HG03432 (cell line): ENCODE results near the gene DLK1.

ENCODE experiments used
- ATAC-seq: cut with Tn5 transposase; IDR thresholded peaks from one replicate; pipeline ENCODE4 v1.9.1; 2021; ENCODE audit warnings: mild to moderate bottlenecking, moderate library complexity; ENCODE audit not compliant: unreplicated experiment

Gene DLK1

DNA sequence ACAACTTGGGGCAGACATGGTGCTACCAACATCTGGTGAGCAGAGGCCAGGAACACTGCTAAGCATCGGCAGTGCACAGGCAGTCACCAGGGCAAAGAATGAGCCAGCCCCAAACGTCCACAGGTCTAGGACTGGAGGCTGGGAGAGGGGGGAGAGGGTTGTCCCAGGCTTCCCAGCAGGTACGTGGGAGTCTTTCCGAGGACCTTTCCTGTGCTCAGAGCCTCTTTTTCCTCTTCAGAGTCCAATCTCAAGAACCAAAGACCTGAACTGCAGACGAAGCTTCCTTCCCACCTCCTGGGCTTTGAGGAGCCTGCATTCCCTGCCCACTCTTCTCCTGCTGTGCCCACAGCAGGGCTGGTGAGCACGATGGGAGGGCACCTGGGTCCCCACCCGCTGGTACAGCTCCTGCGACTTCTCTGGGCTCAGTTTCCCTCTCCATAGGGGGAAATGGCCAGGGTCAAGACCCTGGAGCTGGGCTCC lies 48.7 kb downstream of the DLK1 start:
- no peak for ATAC-seq

DNA sequence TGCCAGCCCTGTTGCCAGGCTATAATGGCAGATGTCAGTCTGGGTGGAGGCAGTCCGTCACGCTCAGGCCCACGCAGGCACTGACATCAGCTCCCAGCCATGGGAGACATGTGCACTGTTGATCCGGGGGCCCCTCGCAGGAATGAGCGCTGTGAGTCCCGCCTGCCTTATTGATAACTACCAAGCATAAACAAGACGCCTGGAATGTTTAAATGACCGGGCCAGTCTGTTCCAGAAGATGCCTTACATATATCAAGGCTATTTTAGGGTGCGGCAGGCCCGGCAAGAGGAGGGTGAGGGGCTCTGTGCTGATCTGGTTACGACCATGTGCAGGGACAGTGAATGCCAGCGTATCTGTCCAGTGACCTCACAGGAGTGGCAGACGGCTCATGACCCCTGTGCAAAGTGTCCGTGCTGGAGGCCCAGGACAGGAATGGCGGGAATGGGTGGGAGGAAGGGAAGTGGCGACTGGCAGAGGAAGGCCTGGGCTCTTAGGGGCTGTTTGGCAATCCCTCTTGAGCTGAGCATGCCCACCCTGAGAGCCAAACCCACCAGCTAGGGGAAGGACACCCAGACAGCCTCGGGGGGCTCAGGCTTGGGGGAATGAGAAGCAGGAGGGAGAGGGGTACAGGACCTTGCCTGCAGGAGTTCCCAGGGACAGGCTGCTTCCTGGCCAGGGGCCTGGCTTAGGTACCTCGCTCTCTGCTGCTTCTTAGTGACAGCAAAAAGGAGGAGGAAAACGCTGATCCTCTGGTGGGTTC lies 49.3 kb downstream of the DLK1 start:
- ATAC-seq: no peak

DNA sequence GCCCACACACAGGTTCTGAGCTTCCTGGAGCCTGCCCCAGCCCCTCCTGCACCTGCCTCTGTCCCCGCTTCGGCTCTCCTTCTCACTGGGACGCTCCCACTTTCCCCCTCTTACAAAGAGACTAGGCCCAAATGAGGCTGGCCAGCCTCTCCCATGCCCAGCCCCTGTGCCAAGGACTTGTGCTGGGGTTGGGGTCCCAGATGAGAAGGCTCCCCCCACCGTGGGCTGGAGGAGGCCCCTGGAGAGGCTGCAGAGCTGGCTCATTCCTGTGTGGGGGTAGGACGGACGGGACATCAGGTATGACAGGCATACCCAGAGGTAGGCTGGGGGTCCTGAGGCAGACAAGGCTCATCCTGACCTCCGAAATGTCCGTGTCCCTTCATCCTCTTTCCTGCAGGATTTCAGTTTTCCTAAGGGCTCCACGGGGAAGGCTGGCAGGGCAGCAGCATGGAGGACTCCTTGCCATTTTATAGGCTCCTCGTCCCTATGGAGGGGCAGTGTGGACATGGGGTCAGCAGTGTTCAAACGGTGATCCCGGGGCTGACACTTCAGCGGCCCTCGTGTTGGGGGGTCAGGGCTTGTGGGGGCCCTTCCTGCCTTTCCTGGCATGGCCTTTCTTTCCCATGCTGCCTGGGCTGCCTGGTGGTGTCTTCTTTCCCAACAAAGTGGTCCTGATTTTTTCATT lies 50.1 kb downstream of the DLK1 start:
- ATAC-seq: no peak

DNA sequence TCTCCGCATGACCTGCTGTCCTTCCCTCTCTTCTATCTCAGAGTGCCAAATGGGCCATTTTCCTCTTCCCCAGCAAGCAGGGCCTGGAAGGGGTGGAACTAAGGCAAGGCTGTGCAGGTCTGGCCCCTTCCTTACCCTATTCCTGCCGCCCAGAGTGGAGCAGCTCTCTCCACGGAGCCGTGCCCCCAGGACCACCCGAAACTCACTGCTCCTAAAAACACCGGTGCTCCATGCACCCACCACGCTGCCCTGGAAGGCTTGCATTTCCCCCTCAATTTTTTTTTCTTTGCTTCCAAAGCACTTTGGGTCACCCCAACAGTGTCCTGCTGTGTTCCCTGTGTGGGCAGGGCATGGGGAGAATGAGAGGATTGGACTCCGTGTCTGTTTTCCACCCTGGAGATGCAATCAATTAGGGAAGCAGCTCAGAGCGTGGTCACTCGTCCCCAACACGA lies 50.7 kb downstream of the DLK1 start:
- no peak for ATAC-seq

DNA sequence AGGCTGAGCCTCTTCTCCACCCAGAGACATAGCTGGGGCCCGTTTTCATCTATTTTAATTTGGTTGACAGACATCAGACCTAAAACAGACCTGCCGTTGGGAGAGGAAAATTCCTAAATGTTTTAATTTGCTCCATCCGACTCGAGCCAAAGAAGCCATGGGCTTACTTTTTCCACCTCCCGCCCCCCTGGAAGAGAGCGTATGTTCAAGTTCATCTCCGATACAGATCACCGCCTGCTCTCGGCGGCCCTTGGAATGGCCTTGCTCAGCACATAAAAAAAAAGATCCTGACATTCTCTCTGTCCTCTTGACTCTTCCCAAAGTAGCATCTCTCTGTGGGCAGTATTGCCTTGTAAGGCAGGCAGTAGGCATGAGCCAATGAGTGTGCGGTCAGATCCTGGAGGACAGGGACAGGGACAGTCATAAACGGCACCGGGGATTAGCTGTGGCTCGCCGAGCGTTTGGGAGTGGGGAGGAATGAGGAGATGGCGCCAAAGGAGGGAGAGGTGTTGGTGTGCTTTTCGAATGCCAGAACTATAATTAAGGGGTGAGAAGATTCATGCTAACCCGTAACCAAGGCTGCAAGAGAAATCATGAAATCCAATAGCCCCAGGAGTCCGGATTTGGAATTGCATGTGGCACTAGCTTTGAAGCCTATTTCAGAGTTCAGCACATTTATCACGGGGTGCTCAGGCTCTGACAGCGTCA lies 51.3 kb downstream of the DLK1 start:
- ATAC-seq: no peak

DNA sequence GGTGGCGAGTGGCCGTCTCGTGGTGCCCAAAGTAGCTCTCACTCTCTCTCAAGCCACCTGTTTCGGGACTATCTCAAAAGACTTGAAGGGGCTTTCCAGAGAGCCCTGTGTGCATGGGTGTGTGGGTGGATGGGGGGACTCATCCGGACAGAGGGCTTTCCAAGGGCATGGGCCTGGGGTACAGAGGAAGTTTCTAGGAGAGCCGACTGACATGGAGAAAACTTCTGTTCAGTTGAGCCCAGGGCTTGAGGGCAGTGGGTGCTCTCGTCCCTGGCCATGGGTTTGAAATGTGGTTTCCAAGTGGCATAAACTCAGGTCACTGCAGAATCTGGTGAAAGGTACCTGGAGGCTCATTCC lies 51.8 kb downstream of the DLK1 start:
- ATAC-seq: no peak

DNA sequence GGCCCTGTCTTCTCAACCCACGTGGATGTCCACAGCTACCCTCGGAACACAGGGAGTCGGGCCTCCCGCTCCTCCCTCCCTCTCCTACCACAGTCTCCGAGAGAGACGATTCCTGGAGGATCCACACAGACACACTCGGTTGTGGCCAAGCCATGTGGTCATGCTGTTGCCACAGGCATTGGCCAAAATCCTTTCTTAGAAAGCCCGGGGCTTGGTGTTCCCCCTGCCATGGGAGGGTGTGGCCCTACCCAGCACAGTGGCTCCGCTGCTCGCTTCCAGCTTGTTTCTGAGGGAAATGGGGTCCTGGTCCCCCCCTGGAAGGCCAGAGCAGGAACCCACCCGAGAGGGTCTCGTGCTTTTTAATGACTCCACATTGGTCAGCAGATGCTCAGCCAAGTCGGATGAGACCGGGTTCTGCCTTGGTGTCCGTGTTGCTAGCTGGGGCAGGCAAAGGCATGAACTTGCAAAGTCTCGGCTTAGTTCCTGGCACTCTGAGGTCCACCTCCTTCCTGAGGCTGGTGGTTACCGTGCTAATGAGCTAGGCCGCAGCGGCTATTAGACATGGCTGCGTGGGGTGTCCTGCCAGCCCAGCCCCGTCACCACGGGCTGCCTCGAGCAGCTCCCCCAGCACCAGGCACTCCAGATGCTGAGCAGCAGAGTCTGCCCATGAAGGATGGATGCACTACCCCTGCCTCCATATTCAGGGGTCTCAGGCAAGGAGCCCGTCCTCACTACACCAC lies 52.4 kb downstream of the DLK1 start:
- no peak for ATAC-seq

DNA sequence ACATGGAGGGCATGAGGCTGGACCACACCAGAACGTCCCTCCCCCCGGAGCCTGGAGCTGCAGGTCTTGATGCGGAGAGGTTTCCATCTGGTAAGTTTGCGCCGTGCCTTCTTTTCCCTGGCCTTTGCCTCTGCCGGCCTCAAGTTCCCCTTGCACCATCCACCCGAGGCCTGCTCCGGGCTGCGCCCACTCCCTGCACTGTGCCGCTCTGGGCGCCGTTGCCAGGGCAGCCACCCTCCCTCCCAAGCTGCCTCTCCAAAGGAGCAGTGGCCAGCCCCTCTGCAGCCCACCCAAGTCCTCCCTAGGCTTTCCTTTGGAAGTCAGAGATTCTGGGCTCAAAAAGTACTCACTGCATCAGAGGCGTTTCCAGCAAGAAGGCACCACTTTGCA lies 53.0 kb downstream of the DLK1 start:
- no peak for ATAC-seq

DNA sequence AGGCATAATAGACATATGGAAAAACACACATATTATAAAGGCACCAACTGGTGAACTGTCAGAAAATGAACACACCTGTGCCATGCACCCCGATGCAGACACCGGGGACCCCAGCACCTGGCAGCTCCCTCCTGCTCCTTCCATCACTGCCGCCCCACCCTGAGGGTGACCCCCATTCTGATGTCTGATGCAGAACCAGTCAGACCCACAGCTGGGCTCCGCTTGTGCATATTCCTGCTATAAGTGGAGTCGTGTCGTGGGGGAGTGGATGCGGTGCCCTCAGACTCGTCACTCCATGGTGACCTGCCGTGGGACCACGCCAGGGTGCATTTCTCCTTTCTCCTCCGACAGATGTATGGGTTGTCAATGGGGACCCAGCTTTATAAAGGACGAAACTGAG lies 53.6 kb downstream of the DLK1 start:
- no peak for ATAC-seq

DNA sequence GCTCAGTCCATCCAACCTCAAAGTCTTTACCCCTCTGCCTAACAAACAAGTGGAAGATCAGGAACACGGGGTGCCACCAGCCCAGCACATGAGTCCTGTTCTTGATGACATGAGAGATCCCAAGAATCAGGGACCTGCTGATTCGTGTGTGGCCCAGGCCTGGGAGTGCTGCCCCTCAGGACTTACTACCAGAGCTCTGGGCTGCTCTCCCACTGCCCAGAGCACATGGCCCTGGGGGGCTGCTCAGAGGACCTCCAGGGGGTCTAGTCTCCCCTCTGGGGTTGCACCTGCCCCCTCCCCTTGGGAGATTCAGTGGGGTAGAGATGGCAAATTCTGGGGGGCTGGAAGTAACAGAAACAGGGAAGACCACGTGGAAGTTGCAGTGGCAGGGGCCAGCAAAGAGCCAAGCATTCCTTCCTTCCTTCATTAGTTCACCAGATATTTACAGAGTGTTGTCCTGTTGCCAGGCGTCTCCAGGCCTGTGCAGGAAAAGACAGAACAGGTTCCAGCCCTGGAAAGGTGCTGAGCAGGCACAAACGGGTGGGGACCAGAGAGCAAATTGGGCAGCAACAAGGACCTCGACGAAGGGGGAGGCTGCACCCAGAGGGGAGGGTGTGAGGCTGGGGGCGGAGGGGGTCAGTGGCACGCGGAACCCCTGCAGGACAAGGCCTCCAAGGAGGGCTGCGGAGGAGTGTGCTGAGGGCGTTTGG lies 54.1 kb downstream of the DLK1 start:
- ATAC-seq: no peak

DNA sequence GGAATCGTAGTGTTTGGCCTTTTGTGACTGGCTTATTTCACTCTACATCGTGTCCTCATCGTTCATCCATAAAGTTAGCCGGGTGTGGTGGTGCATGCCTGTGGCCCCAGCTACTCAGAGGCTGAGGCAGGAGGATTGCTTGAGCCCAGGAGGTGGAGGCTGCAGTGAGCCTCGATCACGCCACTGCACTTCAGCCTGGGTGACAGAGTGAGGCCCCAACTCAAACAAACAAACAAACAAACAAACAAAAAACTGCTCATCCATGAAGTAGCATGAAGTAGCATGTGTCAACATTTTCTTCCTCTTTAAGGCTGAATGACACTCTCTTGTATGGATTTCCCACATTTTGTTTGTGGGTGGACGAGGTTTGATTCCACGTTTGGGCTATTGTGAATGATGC lies 55.3 kb downstream of the DLK1 start:
- ATAC-seq: no peak

DNA sequence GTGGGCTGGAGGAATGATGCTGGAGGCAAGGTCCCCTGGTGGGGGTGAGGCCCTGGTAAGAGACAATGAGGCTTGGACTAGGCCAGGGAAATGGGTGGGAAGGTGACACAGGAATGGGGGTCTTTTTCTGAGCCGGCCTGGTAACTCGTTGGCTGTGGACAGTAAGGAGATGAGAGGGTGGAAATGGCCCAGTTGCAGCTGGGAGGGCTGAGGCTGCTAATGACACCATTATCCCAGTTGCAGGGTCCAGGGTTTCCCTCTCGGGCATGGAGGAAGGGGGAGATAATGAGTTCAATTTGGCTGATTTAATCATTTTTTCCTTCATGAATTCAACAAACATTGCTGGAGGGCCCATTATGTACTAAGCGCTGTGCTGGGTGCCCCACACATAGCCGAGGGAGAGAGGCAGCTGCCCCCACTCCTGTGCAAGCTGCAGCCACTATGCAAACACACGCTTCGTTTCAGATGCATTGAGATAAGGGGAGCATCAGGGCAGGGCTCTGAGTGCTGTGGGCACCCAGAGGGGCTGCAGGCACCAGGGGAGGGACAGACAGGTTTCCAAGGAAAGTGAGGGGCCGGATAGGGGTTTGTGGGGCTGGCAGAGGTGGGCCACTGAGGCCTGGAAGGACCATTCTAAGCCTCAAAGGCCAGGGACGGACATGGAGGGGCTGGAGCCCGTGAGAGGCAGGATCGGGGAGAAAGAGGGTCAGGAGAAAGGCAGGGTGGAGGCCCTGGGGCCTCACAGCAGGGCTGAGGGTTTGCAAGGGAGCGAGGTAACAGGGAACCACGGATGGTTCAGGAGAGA lies 56.0 kb downstream of the DLK1 start:
- ATAC-seq: no peak

DNA sequence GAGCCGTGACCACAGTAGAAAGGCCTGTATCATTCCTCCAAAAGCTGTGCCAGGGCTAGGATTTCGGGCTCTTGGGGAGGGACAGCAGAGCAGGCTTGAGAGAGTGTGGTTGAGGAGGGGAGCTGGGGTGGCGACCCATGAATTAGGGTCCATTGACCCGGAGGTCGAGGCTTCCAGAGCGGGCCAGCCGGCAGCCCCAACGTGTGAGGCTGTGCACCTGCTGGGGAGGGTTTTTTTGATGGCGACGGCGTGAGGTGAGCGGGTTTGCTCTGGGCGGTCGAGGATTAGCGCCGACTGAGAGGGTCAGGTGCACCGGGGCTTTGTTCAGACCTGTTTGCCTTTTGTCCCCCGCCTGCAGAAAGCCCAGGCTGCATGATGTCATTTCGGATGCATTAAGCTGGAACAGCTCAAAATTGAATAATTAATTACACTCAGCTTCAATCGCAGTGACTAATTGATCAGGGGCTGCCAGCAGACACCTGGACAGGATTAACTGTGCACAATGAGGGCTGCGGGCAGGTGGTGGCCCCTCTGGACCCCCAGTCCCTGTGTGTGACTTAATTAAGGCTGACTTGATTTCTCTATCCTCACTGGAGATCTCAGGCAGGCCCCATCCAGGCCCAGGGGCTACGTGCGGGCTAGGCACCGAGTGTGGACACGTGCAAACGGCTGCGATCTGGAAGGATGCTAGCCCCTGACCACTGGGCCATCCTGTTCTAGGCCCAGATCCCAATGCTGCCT lies 57.1 kb downstream of the DLK1 start:
- ATAC-seq: no peak

DNA sequence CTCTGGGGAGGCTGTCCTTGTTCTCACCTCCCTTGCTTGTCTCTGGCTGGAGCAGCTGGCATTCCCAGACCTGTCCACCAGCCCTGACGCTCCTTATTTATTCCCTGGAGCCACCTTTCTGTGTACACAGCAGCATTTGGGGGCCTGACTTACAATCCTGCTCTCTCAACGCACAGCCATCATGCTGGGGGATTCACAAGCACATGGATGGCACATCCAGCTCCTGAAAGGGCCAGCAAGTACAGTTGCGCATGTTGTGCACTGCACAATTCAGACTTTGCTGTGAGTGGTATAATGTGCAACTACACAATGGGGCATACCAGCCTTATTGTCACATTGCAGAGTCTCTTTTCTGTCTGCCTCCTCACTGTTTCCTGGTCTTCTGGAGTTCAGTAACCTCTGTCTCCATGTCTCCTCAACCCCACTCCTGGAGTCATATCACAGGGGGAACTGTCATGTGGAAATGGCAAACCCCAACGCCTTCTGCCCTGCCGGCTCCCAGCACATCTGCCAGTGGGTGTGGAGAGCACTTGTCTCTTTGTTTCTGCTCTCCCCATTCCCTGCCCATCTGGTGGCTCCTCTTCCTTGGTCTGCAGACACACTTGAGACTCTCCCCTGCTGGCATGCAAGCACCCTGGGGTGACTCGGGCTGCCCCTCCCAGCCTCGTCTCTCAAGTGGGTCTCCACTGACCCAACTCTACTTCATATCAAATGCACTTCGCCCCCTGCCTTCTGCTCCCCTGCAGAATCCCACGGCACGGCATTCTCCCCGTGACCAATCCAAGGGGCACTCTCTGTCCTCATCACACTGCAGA lies 58.0 kb downstream of the DLK1 start:
- ATAC-seq: no peak

DNA sequence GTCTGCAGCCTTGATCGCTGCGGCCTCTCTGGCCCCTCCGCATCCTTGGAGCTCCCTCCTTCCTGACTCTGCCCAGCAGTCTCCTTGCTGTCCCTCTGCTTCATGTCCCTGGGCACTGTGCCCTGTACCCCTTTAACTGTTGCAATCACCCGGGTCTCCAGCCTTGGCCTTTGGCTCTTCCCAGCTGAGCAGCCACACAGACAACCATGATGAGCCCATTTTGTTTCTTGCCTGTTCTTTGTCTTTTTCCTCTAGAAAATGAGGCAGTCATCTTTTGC lies 58.6 kb downstream of the DLK1 start:
- no peak for ATAC-seq

DNA sequence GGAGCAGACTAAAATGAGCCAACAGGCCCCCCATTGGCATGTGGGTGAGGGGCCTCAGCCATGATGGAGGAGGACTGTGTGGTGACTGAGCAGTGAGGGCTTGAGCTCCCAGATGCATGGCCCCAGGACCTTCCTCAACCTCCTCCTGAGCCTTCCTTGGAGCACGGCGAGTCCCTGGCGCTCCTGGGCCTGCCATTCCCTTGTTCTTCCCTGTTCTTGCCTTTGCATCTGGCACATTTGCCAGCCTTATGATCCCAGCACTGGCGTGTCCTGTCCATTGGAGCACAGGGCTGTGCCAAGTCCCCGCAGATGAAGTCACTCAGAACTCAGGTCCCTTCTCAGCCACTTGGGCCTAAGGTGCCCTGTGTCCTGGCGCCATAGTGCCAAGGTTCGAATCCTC lies 58.9 kb downstream of the DLK1 start:
- no peak for ATAC-seq

DNA sequence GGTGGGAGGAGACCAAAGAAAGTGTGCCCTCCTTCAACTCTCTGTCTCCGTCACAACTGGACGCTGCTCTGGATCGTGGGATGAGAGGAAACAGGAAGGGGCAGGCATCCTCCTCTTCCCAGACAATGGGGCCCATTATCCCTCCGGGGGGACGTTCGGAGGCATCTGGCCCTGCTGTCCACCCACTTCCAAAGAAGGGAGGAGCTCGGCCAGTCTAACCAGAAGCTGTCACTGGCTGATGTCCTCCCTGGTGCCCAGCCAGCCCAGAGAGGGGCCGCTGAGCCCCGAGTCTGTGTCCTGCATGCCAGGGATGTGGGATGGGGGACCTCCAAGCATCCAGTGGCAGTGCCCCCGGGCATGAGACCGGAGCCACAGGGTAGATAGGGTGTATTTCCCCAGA lies 59.4 kb downstream of the DLK1 start:
- ATAC-seq: no peak

DNA sequence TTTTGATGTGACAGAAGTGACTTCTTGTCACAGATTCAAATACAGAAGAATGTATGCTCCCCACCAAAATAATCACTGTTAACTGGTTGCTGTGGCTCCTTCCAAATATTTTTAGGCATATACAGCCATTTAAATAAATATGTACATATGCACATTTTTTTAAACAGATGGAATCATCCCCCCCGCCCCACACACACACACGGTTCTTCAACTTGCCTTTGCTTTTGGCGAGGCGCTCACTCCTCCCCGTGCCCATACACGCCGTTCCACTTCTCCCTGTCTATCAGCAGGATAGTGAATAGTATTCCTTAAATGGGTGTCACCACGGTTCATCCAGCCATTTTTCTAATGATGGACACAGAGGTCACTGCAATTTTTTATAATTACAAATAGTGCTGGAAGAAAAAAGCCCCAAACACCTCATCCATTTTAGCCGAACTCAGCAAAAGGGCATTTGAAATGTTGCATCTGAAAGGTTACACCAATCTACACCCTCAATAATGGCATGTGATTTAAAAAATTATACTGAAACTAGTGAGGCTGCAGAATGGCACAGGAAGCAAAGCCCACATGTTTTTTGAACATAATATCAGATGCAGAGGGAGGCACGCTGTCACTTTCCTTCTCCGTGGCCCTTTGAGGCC lies 60.0 kb downstream of the DLK1 start:
- ATAC-seq: no peak
